Parathyroid adenoma (tissue), 2 donors: Measurements from ENCODE around the gene MX1.
"Not testable (repeated sequence)": the region's sequence is repeated elsewhere in the genome, so short reads cannot be mapped to it uniquely, and the experiment has no call there.

Source experiments
- H2AFZ ChIP-seq: fragments of 300-600 bp; sonication (generic); one replicate; pipeline ENCODE4 v1.7.0; 2017; ENCODE audit warnings: antibody characterized with exemption, mild to moderate bottlenecking
- H3K27ac ChIP-seq: fragments of 300-600 bp; sonication (generic); one replicate; pipeline ENCODE4 v1.7.0; 2017
- H3K27me3 ChIP-seq: fragments of 300-600 bp; sonication (generic); one replicate; pipeline ENCODE4 v1.7.0; 2017; ENCODE audit warnings: low read length; ENCODE audit not compliant: control insufficient read depth, insufficient read depth
- H3K36me3 ChIP-seq: fragments of 300-600 bp; sonication (generic); one replicate; pipeline ENCODE4 v1.7.0; 2017; ENCODE audit warnings: low read length; ENCODE audit not compliant: control insufficient read depth, insufficient read depth
- H3K4me1 ChIP-seq: fragments of 300-600 bp; sonication (generic); one replicate; pipeline ENCODE4 v1.7.0; 2017; ENCODE audit warnings: control low read depth
- H3K4me2 ChIP-seq: fragments of 300-600 bp; sonication (generic); one replicate; pipeline ENCODE4 v1.7.0; 2017; ENCODE audit warnings: low read length
- H3K4me3 ChIP-seq: fragments of 300-600 bp; sonication (generic); one replicate; pipeline ENCODE4 v1.7.0; 2017; ENCODE audit warnings: low read depth, low read length
- H3K79me2 ChIP-seq: fragments of 300-600 bp; sonication (generic); one replicate; pipeline ENCODE4 v1.7.0; 2017; ENCODE audit warnings: control low read depth
- H3K9ac ChIP-seq: fragments of 300-600 bp; sonication (generic); one replicate; pipeline ENCODE4 v1.7.0; 2017; ENCODE audit warnings: mild to moderate bottlenecking
- H3K9me3 ChIP-seq: fragments of 300-600 bp; sonication (generic); one replicate; pipeline ENCODE4 v1.7.0; 2017; ENCODE audit warnings: low read length; ENCODE audit not compliant: control insufficient read depth
- CTCF ChIP-seq: fragments of 300-600 bp; sonication (generic); IDR thresholded peaks from one replicate; pipeline ENCODE4 v1.7.0; 2017; ENCODE audit warnings: antibody characterized with exemption, mild to moderate bottlenecking
- donor health status: primary hyperparathyroidism.

Gene MX1

GRCh38 chr21:41410767-41411448 lies 15.1 kb upstream of the MX1 start:
- no peak overlapping the region for H3K27ac ChIP-seq
- no peak for TF ChIP-seq CTCF

GRCh38 chr21:41411449-41412089 lies 14.5 kb upstream of the MX1 start:
- no peak for TF ChIP-seq CTCF
- Histone ChIP-seq H3K4me1 (no peaks in the 10 kb centered on the region), H3K4me2 (no peak overlapping the region), H3K9ac (no peak overlapping the region), H3K27ac (no peak overlapping the region), H3K79me2 (no peaks in the 10 kb centered on the region), H3K36me3 (no peaks in the 10 kb centered on the region), H3K9me3 (no peaks in the 10 kb centered on the region), H2AFZ (no peak overlapping the region), H3K27me3 (no peaks in the 10 kb centered on the region), H3K4me3 (no peak overlapping the region)

More at GRCh38 chr21:41410767-41411448, 15.1 kb upstream of the MX1 start:
- Histone ChIP-seq H3K79me2 (no peaks in the 10 kb centered on the region), H3K4me2 (no peak overlapping the region), H3K9me3 (no peaks in the 10 kb centered on the region), H3K9ac (no peak overlapping the region), H3K27me3 (no peaks in the 10 kb centered on the region), H3K4me1 (no peaks in the 10 kb centered on the region), H2AFZ (no peak overlapping the region), H3K36me3 (no peaks in the 10 kb centered on the region), H3K4me3 (no peak overlapping the region)

GRCh38 chr21:41417505-41417904 lies 8.5 kb upstream of the MX1 start:
- not testable (repeated sequence) for H3K9me3 ChIP-seq, H3K4me3 ChIP-seq, H3K79me2 ChIP-seq, H3K36me3 ChIP-seq, H3K27ac ChIP-seq, H3K4me2 ChIP-seq, H3K4me1 ChIP-seq, H2AFZ ChIP-seq, H3K27me3 ChIP-seq, H3K9ac ChIP-seq

DNA sequence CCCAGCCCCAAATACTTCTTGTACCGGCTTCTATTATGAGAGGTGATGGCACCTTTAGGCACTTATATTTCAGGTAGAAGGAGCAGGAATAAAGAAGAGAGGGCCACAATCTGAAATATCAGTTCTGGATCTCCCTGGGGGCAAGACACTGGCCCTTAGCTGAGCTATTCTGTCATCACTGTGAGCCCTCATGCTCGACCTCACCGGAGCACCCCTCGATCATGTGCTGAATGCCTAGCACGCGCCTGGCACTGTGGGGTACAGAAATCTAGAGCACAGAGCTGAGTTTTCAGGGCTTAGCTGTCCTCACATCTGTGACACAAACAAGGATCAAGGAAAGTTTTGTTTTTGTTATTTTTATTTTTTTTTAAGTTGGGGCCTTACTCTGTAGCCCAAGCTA lies 7.6 kb upstream of the MX1 start:
- no peak overlapping the region for H3K27ac ChIP-seq
- TF ChIP-seq CTCF, result no peak
- H2AFZ ChIP-seq, result no peak overlapping the region

GRCh38 chr21:41418956-41419680 lies 6.9 kb upstream of the MX1 start:
- H2AFZ ChIP-seq, result no peak overlapping the region
- H3K9me3 ChIP-seq, result no peaks in the 10 kb centered on the region
- H3K36me3 ChIP-seq, result no peaks in the 10 kb centered on the region
- H3K4me3 ChIP-seq, result no peak overlapping the region
- no peak overlapping the region for H3K27ac ChIP-seq
- H3K27me3 ChIP-seq, result no peaks in the 10 kb centered on the region
- no peak overlapping the region for H3K9ac ChIP-seq
- TF ChIP-seq CTCF, result no peak
- H3K79me2 ChIP-seq, result no peaks in the 10 kb centered on the region
- no peak overlapping the region for H3K4me2 ChIP-seq
- no peaks in the 10 kb centered on the region for H3K4me1 ChIP-seq

More for the DNA sequence above, 7.6 kb upstream of the MX1 start:
- no peaks in the 10 kb centered on the region for H3K79me2 ChIP-seq
- H3K27me3 ChIP-seq, result no peaks in the 10 kb centered on the region
- H3K4me1 ChIP-seq, result no peaks in the 10 kb centered on the region
- no peak overlapping the region for H3K4me3 ChIP-seq
- H3K4me2 ChIP-seq, result no peak overlapping the region
- H3K9ac ChIP-seq, result no peak overlapping the region
- no peaks in the 10 kb centered on the region for H3K36me3 ChIP-seq
- H3K9me3 ChIP-seq, result no peaks in the 10 kb centered on the region
